Sciatic nerve (tissue), 2 donors: ENCODE results near the gene BAHD1. TPM values are rescaled to one million over a fixed set of nuclear protein-coding genes. Genes with fewer than 3 reads are reported as not detected.

ENCODE experiments used
- ATAC-seq: fragments of 200-7000 bp; cut with Tn5 transposase; one replicate; pipeline ENCODE4 v1.9.1; 2020; ENCODE audit warnings: mild to moderate bottlenecking, moderate library complexity
- DNase-seq: peaks from one replicate; pipeline ENCODE4 v3.0.0-alpha.2; 2020; ENCODE audit warnings: low spot score
- intact Hi-C: fragments of 100-400 bp; cut with DNase I; formaldehyde crosslinking; loops from one replicate; pipeline ENCODE4 v1.14.2; 2022
- total RNA-seq: library from RNA; stranded (reverse); fragmentation: NEBNext Ultra II Directional; extraction: Animal tissue kit (Norgen Biotek cat#: 25700); gene quantifications from one replicate; pipeline ENCODE4 v1.2.1, GENCODE V29; 2021
- donor health status: DM: no; HTN: no; CAD: no.
- donor health status: DM: no; HTN: no; CAD: no.

The BAHD1 gene
- total RNA-seq, 1 donor from 2014 or later: 17.2 TPM

DNA sequence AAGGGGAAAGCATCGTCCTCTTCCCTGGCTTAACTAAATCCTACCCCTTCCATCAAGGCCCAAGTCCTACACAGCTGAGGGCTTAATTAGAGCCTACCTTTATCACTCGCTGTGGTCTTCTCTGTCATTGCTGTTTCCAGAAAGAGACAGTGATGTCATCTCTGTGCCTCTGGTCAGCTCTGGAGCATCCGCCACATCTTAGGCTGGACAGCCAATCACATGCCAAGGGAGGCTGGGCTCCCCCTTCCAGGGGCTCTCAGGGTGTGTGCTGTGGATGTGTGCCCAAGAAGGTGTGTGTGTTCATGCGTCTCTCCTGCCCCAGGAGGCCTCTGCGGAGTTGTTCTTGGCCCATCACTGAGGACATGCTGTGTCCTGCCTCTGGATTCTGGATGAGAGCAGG, 72.9 kb downstream of the BAHD1 start:
- DNase-seq (no peak), ATAC-seq (no peak)
- intact Hi-C loops: no loop called here

DNA sequence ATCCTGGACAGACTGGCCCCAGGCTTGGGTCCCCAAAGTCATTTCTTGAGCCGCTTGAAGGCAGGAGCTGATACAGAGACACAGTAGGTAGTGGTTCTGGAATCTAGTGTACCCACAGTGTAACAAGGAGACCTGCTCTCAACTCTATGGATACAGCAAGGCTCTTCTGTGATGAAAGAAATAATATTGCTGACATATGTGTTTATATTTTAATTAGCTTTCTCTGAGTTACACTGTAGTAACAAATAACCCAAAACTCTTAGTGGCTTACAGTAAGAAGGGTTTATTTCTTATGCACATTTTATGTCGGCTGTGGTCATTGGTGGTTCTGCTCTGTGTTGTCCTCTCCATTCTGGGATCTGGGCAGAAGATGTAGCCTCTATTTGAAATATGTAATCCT, 75.6 kb downstream of the BAHD1 start:
- ATAC-seq (no peak), DNase-seq (no peak)
- intact Hi-C loops: no loop called here

Other genes starting within 250 kb of the BAHD1 start
- 0.31 TPM for gene PAK6, start 201.9 kb upstream of the BAHD1 start, total RNA-seq
- not detected for gene ANKRD63, start 157.9 kb upstream of the BAHD1 start, total RNA-seq
- 43.4 TPM for gene PLCB2, start 133.0 kb upstream of the BAHD1 start, total RNA-seq
- gene INAFM2, start 117.3 kb upstream of the BAHD1 start, total RNA-seq: 25.5 TPM
- gene CCDC9B, start 100.0 kb upstream of the BAHD1 start, total RNA-seq: 37.8 TPM
- gene PHGR1, start 89.9 kb upstream of the BAHD1 start, total RNA-seq: not detected
- 2.1 TPM for gene DISP2, start 82.7 kb upstream of the BAHD1 start, total RNA-seq
- 6.4 TPM for gene KNSTRN, start 58.2 kb upstream of the BAHD1 start, total RNA-seq
- gene IVD, start 35.2 kb upstream of the BAHD1 start, total RNA-seq: 67.8 TPM
- gene CHST14, start 30.0 kb downstream of the BAHD1 start, total RNA-seq: 13.5 TPM
- 31.3 TPM for gene CCDC32, start 124.1 kb downstream of the BAHD1 start, total RNA-seq
- gene RPUSD2, start 128.3 kb downstream of the BAHD1 start, total RNA-seq: 6.1 TPM
- gene KNL1, start 153.3 kb downstream of the BAHD1 start, total RNA-seq: 0.89 TPM